ENCODE measurements around the gene DGKD.

GRCh38 chr2:233445152-233445830, 91.0 kb downstream of the DGKD start:
- TF ChIP-seq, protein P1, sequence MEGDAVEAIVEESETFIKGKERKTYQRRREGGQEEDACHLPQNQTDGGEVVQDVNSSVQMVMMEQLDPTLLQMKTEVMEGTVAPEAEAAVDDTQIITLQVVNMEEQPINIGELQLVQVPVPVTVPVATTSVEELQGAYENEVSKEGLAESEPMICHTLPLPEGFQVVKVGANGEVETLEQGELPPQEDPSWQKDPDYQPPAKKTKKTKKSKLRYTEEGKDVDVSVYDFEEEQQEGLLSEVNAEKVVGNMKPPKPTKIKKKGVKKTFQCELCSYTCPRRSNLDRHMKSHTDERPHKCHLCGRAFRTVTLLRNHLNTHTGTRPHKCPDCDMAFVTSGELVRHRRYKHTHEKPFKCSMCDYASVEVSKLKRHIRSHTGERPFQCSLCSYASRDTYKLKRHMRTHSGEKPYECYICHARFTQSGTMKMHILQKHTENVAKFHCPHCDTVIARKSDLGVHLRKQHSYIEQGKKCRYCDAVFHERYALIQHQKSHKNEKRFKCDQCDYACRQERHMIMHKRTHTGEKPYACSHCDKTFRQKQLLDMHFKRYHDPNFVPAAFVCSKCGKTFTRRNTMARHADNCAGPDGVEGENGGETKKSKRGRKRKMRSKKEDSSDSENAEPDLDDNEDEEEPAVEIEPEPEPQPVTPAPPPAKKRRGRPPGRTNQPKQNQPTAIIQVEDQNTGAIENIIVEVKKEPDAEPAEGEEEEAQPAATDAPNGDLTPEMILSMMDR (IDR thresholded peaks at IDR 0.05; ENCODE audit: insufficient read depth, low read length, poor library complexity, severe bottlenecking): no peak
- no peak for TF ChIP-seq EZH2phosphoT487 (conservative IDR thresholded peaks at IDR 0.05; ENCODE audit: low read length)
